Fibroblast of skin of right quadriceps (primary cell): ENCODE data around the gene CERS3.
A peak's percentile ranks its signal among the peaks of the same experiment; 100 is the strongest.

Experiments
- DNase-seq: peaks from one replicate; pipeline ENCODE4 v3.0.0-alpha.2; 2013

CERS3 gene

DNA sequence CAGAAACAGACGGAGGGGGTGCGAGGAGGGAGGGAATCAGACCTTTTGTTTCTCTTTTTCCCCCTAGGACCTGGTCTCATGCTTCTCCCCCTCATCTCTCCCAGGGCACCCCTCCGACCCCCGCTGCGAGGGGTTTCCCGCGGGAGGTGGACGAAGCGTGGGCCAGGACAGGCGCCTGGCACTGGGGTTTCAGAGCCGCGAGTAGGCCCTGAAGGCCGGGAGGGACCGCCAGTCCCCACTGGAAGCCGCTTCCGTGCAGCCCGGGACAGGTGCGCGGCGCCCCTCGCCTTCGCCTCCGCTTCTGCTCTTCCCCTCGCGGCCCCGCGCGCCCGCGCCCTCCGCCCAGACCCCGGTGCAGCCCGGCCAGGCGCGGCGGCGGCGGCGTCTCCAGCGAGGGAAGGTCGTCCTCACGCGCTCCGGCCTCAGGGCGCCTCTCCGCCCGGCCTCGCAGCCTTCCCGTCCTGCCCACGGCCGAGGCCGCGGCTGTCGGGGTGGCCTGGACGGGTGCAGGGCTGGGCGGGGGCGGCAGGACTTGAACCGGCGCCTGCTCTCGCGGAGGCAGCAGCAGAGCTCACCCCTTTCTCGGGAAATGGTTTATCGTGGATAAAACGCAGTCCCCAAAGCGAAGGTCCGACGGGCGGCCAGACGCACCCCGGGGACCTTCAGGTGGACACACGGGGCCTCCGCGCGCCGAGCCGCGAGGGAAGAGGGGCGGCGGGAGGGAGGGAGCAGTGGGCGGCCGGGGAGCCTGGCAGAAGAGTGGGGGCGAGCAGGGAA lies 155.4 kb downstream of the CERS3 start:
- no peak for DNase-seq

- DNase-seq: no peak
Observed at GRCh38 chr15:100372739-100373119, 156.0 kb downstream of the CERS3 start.

- no peak for DNase-seq
Observed at GRCh38 chr15:100355342-100355741, 173.4 kb downstream of the CERS3 start.

- DNase-seq: no peak
Observed at GRCh38 chr15:100353449-100353848, 175.3 kb downstream of the CERS3 start.

GRCh38 chr15:100350434-100351226 lies 178.1 kb downstream of the CERS3 start:
- DNase-seq: peak; percentile 61
